Nephron progenitor cell (in vitro differentiated cells): ENCODE measurements around the gene MYH16.
"Not testable (repeated sequence)": the region's sequence is repeated elsewhere in the genome, so short reads cannot be mapped to it uniquely, and the experiment has no call there.

ENCODE experiments used
- DNase-seq: peaks from one replicate; pipeline ENCODE4 v3.0.0; 2021
- H3K27ac Mint-ChIP-seq: 2 replicates; pipeline ENCODE4 v1.8.0; 2021; ENCODE audit warnings: mild to moderate bottlenecking, moderate library complexity, mixed read lengths
- H3K27me3 Mint-ChIP-seq: 2 replicates; pipeline ENCODE4 v1.8.0; 2021; ENCODE audit warnings: mild to moderate bottlenecking, low read depth, mixed read lengths; ENCODE audit not compliant: poor library complexity
- H3K36me3 Mint-ChIP-seq: 2 replicates; pipeline ENCODE4 v1.8.0; 2021; ENCODE audit warnings: low read depth, mixed read lengths
- H3K4me1 Mint-ChIP-seq: 2 replicates; pipeline ENCODE4 v1.8.0; 2021; ENCODE audit warnings: mixed read lengths
- H3K4me3 Mint-ChIP-seq: 2 replicates; pipeline ENCODE4 v1.8.0; 2021; ENCODE audit warnings: mild to moderate bottlenecking, moderate library complexity, mixed read lengths
- H3K9me3 Mint-ChIP-seq: 2 replicates; pipeline ENCODE4 v1.8.0; 2021; ENCODE audit warnings: mild to moderate bottlenecking, moderate library complexity, mixed read lengths
- TF ChIP-seq, protein P1 (sequence below): fragments of 200-600 bp; sonication (generic); IDR thresholded peaks from 2 replicates; pipeline ENCODE4 v1.5.0; 2021; ENCODE audit warnings: antibody characterized with exemption

Gene MYH16

DNA sequence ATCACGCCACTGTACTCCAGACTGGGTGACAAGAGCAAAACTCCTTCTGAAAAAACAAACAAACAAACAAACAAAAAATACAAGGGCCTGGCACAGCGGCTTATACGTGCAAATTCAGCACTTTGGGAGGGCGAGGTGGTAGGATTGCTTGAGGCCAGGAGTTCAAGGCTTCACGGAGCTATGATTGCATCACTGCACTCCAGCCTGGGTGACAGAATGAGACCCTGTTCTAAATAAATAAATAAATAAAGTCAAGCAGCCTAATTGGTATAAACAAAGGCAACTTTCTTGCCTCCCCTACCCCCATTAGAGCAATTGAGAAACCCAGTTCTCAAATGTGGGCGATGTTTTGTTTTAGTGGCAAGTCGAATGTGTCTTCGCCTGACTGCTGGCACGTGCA, 38.5 kb upstream of the MYH16 start:
- Mint-ChIP-seq H3K4me3 (no peak overlapping the region), H3K27ac (no peak overlapping the region), H3K36me3 (no peaks in the 10 kb centered on the region), H3K9me3 (peaks cover 14% of the 10 kb centered on the region), H3K27me3 (peaks cover 3% of the 10 kb centered on the region), H3K4me1 (no peaks in the 10 kb centered on the region)
- TF ChIP-seq, protein P1, sequence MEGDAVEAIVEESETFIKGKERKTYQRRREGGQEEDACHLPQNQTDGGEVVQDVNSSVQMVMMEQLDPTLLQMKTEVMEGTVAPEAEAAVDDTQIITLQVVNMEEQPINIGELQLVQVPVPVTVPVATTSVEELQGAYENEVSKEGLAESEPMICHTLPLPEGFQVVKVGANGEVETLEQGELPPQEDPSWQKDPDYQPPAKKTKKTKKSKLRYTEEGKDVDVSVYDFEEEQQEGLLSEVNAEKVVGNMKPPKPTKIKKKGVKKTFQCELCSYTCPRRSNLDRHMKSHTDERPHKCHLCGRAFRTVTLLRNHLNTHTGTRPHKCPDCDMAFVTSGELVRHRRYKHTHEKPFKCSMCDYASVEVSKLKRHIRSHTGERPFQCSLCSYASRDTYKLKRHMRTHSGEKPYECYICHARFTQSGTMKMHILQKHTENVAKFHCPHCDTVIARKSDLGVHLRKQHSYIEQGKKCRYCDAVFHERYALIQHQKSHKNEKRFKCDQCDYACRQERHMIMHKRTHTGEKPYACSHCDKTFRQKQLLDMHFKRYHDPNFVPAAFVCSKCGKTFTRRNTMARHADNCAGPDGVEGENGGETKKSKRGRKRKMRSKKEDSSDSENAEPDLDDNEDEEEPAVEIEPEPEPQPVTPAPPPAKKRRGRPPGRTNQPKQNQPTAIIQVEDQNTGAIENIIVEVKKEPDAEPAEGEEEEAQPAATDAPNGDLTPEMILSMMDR = no peak
- no peak for DNase-seq

DNA sequence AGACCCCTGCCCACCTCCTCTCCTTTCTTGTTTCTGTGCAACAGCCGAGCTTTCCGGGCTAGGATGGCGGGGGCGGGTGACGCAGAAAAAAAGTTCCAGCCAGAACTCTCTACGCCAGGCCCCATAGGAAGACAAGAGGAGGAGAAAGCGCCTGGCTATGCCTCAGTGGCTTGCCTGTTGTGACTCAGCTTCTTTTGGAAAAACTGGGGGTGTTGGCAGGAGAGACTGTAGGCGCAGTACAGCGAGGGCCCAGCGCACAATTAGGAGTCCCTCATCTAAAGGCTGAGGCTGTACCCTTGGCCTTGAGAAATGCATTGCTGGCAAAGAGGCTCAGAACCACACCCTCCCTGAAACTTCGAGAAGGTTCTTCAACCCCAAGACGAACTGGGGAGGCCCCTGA, 36.7 kb upstream of the MYH16 start:
- Mint-ChIP-seq H3K27me3 (peaks cover 9% of the 10 kb centered on the region), H3K27ac (no peak overlapping the region), H3K4me1 (no peaks in the 10 kb centered on the region), H3K36me3 (no peaks in the 10 kb centered on the region), H3K9me3 (peaks cover 14% of the 10 kb centered on the region), H3K4me3 (no peak overlapping the region)
- TF ChIP-seq, protein P1 = no peak
- DNase-seq = no peak

DNA sequence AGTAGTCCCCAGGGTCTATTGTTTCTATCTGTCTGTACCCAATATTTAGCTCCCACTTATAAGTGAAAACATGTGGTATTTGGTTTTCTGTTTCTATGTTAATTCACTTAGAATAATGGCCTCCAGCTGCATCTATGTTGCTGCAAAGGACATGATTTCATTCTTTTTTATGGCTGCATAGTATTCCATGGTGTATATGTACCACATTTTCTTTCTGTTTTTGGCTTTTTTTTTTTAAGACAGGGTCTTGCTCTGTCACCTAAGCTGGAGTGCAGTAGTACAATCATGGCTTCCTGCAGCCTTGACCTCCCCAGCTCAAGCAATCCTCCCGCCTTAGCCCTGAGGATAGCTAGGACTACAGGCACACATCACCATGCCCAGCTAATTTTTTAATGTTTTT, 34.8 kb upstream of the MYH16 start:
- not testable (repeated sequence) for H3K36me3 Mint-ChIP-seq, DNase-seq, H3K4me3 Mint-ChIP-seq, H3K4me1 Mint-ChIP-seq, H3K27ac Mint-ChIP-seq
- Mint-ChIP-seq H3K9me3 (peaks cover 14% of the 10 kb centered on the region), H3K27me3 (peaks cover 13% of the 10 kb centered on the region)

DNA sequence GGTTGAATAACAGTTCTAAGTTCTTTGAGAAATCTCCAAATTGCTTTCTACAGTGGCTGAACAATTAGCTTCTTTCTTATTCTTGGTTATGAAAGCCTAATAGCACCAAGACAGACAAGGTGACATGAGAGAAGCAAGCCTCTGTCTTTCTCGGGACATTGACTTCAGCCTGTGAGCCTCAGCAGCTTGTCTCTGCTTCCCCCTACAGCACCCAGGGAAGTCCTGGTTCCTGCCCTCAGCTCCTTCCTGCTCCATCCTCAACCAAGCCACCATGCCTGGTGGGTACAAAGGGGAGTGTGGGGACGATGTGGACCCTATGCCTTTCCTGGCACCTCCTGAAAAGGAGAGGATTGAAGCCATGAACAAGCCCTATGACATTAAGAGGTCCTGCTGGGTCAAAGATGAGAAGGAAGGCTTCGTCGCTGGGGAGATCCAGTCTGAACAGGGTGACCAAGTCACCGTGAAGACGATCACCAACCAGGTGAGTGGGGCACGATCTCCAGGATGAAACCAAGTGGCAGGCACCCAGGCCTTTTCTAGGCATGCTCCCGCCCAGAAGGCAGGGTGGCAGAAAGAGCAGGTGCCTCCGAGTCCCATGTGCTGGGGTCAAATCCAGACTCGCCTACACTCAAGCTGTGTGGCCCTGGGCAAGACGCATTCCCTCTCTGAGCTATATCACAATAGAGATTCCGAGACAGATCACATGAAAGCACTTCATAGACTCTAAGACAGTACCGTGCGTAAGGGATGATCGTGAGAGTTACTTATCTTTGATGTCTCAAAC, 33.9 kb upstream of the MYH16 start:
- Mint-ChIP-seq H3K9me3 (peaks cover 14% of the 10 kb centered on the region), H3K36me3 (no peaks in the 10 kb centered on the region), H3K27ac (no peak overlapping the region), H3K27me3 (peaks cover 13% of the 10 kb centered on the region), H3K4me1 (no peaks in the 10 kb centered on the region), H3K4me3 (no peak overlapping the region)
- TF ChIP-seq, protein P1 = no peak
- no peak for DNase-seq

DNA sequence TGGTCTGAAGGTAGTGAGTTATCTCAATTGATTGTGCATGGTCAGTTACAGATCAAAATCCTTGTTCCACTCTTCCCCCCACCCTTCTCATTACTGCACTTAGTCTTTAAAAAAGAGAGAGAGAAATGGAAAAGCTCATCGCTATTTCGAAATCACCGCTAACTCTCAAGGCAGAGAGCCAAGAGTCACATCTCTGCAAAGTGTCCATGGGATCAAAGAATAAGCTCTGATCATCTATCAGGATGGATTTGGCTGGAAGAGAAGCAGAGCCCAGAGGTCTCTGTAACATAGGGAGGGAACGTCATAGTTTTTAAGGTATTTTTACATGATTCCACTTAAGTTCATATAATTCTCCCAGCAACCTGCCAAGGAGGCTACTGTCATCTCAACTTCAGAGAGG, 30.0 kb upstream of the MYH16 start:
- Mint-ChIP-seq H3K9me3 (peaks cover 6% of the 10 kb centered on the region), H3K4me3 (no peak overlapping the region), H3K27ac (no peak overlapping the region), H3K27me3 (peaks cover 21% of the 10 kb centered on the region), H3K36me3 (no peaks in the 10 kb centered on the region), H3K4me1 (no peaks in the 10 kb centered on the region)
- no peak for DNase-seq
- TF ChIP-seq, protein P1 = no peak

DNA sequence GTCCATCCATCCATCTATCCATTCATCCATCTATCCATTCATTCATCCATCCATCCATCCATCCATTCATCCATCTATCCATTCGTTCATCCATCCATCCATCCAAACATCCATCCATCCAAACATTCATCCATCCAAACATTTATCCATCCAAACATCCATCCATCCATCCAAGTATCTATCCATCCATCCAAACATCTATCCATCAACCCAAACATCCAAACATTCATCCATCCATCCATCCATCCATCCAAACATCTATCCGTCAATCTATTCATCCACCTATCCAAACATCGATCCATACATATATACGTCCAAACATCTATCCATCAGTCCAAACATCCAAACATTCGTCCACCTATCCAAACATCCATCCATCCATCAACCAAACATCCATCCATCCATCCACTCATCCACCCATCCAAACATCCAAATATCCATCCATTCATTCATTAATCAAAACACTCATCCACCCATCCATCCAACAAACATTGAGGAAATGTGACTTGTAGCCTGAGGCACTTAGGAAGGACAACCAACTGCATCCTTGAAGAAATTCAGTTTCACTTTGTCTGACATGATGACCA, 28.8 kb upstream of the MYH16 start:
- Mint-ChIP-seq H3K36me3 (no peaks in the 10 kb centered on the region), H3K4me1 (no peaks in the 10 kb centered on the region), H3K27me3 (peaks cover 21% of the 10 kb centered on the region), H3K27ac (no peak overlapping the region), H3K9me3 (no peaks in the 10 kb centered on the region), H3K4me3 (no peak overlapping the region)
- DNase-seq = no peak
- TF ChIP-seq, protein P1 = no peak
